T-helper 1 cell treated with Interleukin-12 subunit alpha and Interleukin-12 subunit beta and Interleukin-4 antibody, amounts not matched to agents 30 ng/mL and 1 ng/mL, for 36 hours (primary cell): ENCODE measurements around the gene GSG1L. TPM values are rescaled to one million over a fixed set of nuclear protein-coding genes. Genes with fewer than 3 reads are reported as not detected.
"Not testable (repeated sequence)": the region's sequence is repeated elsewhere in the genome, so short reads cannot be mapped to it uniquely, and the experiment has no call there.

ENCODE experiments used
- intact Hi-C: fragments of 100-400 bp; cut with micrococcal nuclease; formaldehyde crosslinking; loops from one replicate; pipeline ENCODE4 v1.15.1; 2024
- total RNA-seq: library from RNA; stranded (reverse); gene quantifications from 2 replicates; pipeline ENCODE4 v1.2.3, GENCODE V29; 2022

GSG1L gene
- total RNA-seq, 1 donor from 2014 or later: not detected

GRCh38 chr16:27982184-27982583, 81.3 kb downstream of the GSG1L start:
- intact Hi-C loops: no loop called here

GRCh38 chr16:27980919-27981700, 82.4 kb downstream of the GSG1L start:
- intact Hi-C loops: no loop called here

GRCh38 chr16:27980076-27980775, 83.3 kb downstream of the GSG1L start:
- intact Hi-C loops: no loop called here

DNA sequence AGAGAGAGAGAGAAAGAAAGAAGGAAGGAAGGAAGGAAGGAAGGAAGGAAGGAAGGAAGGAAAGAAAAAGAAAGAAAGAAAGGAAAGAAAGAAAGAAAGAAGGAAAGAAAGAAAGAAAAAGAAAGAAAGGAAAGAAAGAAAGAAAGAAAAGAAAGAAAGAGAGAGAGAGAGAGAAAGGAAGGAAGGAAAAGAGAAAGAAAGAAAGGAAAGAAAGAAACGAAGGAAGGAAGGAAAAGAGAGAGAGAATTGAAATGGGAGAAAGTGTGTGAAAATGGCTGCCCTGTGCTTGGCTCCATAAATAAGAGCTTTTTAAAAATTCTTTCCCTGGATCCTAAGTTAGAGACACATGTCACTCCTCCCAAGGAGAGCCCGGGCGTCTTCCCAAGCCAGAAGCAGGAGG, 83.8 kb downstream of the GSG1L start:
- intact Hi-C loops: not testable (repeated sequence)

DNA sequence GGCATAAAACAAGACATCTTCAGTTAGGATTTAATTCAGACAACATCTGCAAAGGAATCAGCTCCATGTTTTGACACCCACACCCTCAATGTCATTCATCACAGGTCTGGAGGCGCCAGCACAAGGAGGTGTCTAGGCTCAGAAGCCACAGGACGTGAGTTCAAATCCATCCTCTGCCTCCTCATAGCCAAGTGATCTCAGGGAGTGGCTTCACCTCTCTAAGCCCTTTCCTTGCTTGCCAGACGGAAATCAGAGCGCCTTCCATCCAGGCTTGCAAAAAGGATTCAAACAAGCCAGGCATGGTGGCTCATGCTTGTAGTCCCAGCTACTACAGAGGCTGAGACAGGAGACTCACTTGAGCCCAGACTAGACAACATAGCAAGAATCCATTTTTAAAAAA, 84.6 kb downstream of the GSG1L start:
- intact Hi-C loops: no loop called here

GRCh38 chr16:27977966-27978365, 85.5 kb downstream of the GSG1L start:
- intact Hi-C loops: no loop called here

- intact Hi-C loops: no loop called here
These were observed 86.5 kb downstream of the GSG1L start for GRCh38 chr16:27976990-27977389.

- intact Hi-C loops: no loop called here
These were observed 88.5 kb downstream of the GSG1L start for GRCh38 chr16:27974896-27975540.

DNA sequence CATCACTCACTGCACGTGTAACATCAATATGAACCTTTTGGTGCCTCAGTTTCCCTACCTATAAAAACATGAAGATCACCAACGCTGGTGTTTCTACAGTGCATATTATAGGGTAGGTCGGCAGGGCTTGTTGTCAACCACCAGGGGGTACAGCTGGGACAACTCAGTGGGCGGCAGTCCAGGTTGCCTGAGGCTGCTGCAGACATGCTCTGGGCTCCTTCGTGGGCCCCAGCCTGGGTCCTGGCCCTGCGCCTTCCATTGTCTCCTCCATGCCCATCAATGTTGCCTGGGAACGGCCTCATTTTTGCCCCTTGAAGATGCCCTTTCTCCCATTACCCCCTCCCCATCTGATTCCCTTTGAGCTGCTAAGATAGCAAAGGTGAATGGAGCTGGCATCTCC, 89.8 kb downstream of the GSG1L start:
- intact Hi-C loops: loop anchor here (2.0 kb wide), 1 partner anchor 343 kb away; no protein-coding TSS in a partner anchor

DNA sequence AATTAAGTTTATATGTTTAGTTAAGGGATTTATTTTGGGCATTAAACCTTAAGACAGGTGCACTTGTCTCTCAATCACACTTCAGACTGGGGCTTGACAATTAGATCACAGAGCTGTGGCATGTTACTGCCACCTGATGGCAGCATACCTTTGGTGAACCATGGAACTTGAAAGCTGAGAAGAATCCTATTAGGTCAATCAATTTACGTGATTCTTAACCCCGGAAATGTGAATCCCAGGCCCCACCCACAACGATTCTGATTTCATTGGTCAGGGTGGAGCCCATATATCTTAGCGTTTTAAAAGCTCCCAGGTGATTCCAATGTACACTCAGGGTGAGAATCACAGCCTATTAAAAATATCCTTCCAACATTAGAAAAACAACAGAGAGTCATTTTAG, 91.0 kb downstream of the GSG1L start:
- intact Hi-C loops: loop anchor here (1.0 to 2.0 kb wide), 2 partner anchors 98 to 344 kb away; no protein-coding TSS in a partner anchor

DNA sequence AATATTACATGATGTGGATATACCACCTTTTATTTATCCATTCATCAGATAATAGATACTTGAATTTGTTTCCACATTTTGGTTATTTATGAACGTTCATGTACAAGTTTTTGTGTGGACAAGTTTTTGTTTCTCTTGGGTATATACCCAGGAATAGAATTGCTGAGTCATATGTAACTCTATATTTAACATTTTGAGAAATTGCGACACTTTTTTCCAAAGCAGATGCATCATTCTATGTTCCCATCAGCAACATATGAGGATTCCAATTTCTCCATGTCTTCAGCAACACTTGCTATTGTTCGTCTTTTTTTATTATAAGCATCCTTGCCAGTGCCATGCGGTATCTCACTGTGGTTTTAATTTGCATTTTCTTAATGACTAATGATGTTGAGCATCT, 93.9 kb downstream of the GSG1L start:
- intact Hi-C loops: no loop called here

- intact Hi-C loops: no loop called here
These were observed 96.3 kb downstream of the GSG1L start for GRCh38 chr16:27967169-27967568.

DNA sequence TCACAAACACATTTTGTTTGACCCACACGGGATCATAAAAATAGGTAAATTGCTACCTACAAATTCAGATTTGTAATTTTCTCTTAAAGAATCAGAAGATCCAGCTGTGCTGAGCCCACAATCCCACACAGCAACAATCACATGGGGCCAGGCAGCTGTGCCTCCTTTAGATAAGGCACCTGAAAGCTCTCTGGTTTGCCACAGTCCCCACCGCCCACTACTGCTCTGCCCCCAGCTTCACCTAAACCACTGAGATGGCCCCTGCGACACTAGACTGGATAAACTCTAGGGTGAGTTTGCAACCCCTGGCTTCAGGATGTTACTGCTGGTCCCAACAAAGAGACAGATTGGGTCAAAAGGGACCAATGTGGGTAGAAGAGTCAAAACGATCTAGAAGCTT, 96.8 kb downstream of the GSG1L start:
- intact Hi-C loops: no loop called here

GRCh38 chr16:27965801-27966200, 97.7 kb downstream of the GSG1L start:
- intact Hi-C loops: no loop called here

DNA sequence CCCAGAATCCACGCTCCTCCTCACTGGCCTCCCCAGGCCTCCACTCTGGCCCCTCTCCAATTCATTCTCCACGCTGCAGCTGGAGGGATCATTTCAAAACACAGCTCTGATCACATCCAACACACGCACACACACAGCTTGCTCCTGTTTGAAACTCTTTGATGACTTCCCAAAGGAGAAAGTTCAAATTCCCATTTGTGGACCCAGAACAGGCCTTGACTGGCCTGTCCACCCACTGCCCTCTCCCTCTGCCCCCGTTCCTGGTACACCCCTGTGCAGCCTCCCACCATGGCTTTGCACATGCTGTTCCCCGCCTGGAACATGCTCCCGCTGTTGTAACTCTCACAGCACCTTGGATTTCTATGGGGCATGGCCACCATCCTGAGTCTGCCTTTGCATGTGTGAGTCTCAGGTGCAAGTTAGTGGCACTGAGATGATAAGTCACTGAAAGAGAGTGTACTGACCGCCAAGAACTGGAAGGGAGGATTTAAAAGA, 100.0 kb downstream of the GSG1L start:
- intact Hi-C loops: no loop called here

- intact Hi-C loops: no loop called here
These were observed 101.3 kb downstream of the GSG1L start for GRCh38 chr16:27962197-27962596.

DNA sequence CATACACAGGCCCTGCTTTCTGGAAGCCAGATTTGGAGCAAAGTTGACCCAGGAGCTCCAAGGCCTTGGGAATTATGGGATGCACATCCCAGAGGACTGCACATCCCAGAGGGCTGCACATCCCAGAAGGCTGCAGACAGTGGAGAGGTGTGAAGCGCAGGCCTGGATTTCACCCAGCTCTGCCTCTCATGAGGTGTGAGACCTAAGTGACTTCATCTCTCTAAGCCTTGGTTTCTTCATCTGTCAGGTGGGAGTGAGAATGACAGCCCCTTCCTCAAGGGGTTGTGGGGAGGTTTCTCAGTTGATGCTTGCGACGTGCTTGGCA, 102.3 kb downstream of the GSG1L start:
- intact Hi-C loops: no loop called here

GRCh38 chr16:27960619-27961295, 102.8 kb downstream of the GSG1L start:
- intact Hi-C loops: no loop called here

GRCh38 chr16:27959914-27960313, 103.6 kb downstream of the GSG1L start:
- intact Hi-C loops: no loop called here

DNA sequence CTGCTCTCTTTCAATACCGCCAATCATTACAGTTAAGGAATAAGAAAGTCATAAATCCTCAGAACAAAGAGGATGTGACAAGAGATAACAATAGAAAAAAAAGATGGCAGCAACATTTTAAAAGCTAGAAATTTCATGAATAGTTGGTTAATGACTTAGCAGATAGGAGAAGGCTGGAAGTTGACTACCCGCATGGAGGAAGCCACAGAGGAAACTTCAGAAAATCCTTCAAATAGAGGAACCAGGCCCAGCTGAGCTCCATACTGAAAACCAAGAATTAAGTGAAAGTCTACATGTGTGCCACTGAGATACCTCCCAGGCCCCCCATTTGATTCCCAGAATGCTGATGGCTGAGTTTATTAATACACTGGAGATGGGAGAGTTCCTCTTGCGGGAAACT, 109.3 kb downstream of the GSG1L start:
- intact Hi-C loops: no loop called here

DNA sequence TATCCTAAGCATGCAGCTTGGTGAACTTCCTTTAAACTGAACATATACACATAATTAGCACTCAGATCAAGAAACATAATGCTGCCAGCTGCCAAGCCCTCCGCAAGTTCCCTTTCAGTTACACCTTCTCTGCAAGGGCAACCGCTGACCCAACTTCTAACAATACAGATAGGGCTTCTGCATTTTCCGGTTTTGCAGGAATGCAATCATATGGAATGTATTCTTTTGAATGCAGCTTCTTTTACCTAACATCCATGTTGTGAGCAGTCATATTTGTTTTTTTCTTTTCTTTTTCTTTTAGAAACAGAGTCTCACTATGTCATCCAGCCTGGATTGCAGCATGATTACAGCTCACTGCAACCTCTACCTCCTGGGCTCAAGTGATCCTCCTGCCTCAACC, 110.7 kb downstream of the GSG1L start:
- intact Hi-C loops: no loop called here
